AG09319 (cell line): ENCODE data around the gene ENTPD7.
A peak's percentile ranks its signal among the peaks of the same experiment; 100 is the strongest.
"Not testable (repeated sequence)": the region's sequence is repeated elsewhere in the genome, so short reads cannot be mapped to it uniquely, and the experiment has no call there.

Source experiments
- DNase-seq: peaks from one replicate; pipeline ENCODE4 v3.0.0-alpha.2; 2010; ENCODE audit warnings: low read depth; ENCODE audit errors: extremely low read depth
- TF ChIP-seq, protein P1 (sequence below): IDR thresholded peaks from 2 replicates; pipeline ENCODE4 v1.5.1; 2011; ENCODE audit warnings: low read depth, mild to moderate bottlenecking, inconsistent platforms, low read length, moderate library complexity

The ENTPD7 gene

GRCh38 chr10:99619851-99620710 lies 39.2 kb upstream of the ENTPD7 start, which contains the start of gene SLC25A28:
Gene SLC25A28 (minus strand): TSS chr10:99620439. CDS start chr10:99620335, 104 bp downstream.
- TF ChIP-seq, protein P1, sequence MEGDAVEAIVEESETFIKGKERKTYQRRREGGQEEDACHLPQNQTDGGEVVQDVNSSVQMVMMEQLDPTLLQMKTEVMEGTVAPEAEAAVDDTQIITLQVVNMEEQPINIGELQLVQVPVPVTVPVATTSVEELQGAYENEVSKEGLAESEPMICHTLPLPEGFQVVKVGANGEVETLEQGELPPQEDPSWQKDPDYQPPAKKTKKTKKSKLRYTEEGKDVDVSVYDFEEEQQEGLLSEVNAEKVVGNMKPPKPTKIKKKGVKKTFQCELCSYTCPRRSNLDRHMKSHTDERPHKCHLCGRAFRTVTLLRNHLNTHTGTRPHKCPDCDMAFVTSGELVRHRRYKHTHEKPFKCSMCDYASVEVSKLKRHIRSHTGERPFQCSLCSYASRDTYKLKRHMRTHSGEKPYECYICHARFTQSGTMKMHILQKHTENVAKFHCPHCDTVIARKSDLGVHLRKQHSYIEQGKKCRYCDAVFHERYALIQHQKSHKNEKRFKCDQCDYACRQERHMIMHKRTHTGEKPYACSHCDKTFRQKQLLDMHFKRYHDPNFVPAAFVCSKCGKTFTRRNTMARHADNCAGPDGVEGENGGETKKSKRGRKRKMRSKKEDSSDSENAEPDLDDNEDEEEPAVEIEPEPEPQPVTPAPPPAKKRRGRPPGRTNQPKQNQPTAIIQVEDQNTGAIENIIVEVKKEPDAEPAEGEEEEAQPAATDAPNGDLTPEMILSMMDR, result no peak
- peak; percentile 100 for DNase-seq

DNA sequence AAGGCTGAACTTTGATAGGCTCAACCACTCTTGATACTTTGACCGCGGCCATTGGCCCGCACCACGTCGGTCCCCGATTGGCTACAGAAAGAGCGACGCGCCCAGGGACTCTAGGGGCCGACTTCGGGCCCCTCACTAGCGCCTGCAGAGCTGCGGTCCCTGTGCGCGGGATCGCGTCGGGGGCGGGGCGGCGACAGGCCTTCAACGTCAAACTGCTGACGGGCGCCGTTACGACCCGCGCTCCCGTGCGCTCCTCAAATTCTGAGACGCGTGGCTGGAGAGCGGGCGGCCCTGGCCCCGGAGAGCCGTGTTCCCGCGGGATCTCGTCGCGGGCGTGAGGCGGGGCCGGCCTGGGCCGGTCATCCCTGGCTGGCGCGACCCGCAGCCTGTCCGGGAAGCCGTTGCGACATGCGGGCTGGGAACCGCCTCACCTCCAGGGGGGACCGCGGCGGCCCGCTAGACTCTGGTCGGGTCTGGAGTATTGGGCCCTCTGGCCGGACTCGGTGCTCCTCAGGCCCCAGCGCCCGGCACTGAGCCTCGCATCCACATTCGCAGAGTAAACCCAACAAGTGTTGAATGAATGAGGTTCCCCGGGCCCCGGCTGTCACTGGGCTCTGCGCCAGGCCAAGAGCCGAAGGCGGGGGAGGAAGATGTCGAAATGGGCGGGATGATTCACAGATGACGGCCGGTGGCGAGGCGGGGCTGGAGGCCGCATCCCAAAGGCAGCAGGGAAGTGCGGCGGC lies 38.4 kb upstream of the ENTPD7 start:
- TF ChIP-seq, protein P1, result no peak
- DNase-seq, result peak; percentile 87

DNA sequence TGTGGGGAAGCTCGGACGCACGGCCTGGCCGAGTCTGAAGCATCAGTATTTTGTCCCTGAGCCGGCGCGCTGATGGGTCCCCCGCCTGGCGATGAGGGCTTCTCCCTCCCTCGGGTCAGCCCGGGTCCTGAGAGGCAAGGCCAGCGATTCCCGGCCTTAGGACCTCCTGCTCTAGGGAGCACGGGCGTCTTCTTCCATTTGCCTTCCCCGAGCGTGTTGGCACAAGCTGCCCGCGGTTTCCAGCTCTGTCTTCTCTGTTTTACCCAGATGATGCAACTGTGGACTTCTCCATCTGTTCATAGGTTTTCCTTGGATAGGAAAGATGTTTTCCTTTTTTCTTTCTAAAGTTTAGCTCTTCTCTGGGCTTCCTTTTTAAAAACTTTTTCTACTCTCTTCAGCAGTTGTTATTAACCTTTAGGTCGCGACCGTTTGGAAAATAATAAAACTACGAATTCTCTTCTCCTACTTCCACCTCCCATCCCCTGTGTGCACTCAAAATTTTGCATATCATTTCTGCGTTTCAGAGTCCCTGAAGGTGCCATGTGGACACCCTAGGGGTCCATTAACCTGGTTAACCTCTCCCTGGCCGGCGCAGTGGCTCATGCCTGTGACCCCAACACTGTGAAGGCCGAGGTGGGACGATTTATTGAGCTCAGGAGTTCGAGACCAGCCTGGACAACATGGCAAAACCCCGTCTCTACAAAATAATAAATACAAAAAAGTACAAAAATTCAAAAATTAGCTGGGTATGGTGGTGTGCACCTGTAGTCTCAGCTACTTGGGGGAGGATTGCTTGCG lies 37.7 kb upstream of the ENTPD7 start:
- TF ChIP-seq, protein P1, result no peak
- DNase-seq, result peak; percentile 50

DNA sequence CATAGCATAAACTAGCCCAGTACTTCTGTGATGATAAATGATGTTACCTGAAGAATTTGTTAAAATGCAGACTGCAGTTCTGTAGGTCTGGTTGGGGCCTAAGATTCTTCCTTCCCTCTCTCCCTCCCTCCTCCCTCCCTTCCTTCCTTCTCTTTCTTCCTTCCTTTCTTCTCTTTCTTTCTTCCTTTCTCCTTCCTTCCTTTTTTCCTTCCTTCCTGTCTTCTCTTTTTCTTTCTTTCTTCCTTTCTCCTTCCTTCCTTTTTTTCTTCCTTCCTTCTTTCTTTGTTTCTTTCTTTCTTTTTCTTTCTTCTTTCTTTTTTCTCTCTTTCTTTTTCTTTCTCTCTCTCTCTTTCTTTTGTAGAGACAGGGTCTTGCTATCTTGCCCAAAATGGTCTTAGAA lies 35.4 kb upstream of the ENTPD7 start:
- DNase-seq, result no peak
- TF ChIP-seq, protein P1, result no peak

GRCh38 chr10:99625124-99625523 lies 34.2 kb upstream of the ENTPD7 start:
- not testable (repeated sequence) for DNase-seq

GRCh38 chr10:99628923-99629624 lies 30.2 kb upstream of the ENTPD7 start:
- TF ChIP-seq, protein P1, result no peak
- DNase-seq, result no peak

- TF ChIP-seq, protein P1, result no peak
Measured at GRCh38 chr10:99629625-99629978, 29.7 kb upstream of the ENTPD7 start.

More at GRCh38 chr10:99629625-99629978, 29.7 kb upstream of the ENTPD7 start:
- no peak for DNase-seq
